Endothelial cell of umbilical vein (primary cell): ENCODE measurements around the gene AP1B1.

Experiments
- FOS ChIP-seq: IDR thresholded peaks from 2 replicates; pipeline ENCODE4 v1.6.1; 2011; ENCODE audit warnings: mild to moderate bottlenecking, low read length, moderate library complexity, borderline replicate concordance; ENCODE audit not compliant: insufficient read depth
- POLR2A ChIP-seq: IDR thresholded peaks from 2 replicates; pipeline ENCODE4 v1.6.1; 2012; ENCODE audit warnings: low read depth, mild to moderate bottlenecking, control low read depth, low read length

DNA sequence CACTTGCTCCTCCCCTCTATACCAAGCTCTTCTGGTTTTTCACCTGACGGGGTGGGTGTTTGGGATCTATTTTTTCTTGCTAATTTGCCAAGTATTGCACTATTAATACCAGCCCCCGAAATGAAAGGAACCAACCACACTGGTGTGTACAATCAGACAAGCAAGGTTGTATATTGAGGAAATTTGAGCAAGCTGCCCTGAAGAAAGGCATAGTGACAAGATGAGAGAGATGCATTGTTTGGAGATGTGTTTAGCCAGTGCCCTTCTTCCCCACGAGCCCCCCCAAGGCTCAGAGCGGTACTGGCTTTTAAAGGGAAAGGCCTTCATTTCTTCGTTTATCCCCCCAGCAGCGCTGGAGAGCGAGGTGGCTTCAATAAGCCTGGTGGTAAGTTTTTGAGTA lies 97.2 kb downstream of the AP1B1 start:
- no peak for TF ChIP-seq FOS
- TF ChIP-seq POLR2A, result no peak
